HCT116 (cell line): Measurements from ENCODE around the gene CHRNG. TPM values are rescaled to one million over a fixed set of nuclear protein-coding genes. Genes with fewer than 3 reads are reported as not detected.

Experiments
- ATAC-seq: fragments of 200-7000 bp; cut with Tn5 transposase; 2 replicates; pipeline ENCODE4 v1.9.1; 2020; ENCODE audit warnings: mild to moderate bottlenecking, moderate library complexity
- BruUV-seq: library from RNA; stranded (reverse); fragments of 400-500 nt; replicated peaks from 2 replicates; lab custom pipeline; 2021; lab: Mats Ljungman, UMichigan
- CTCF ChIA-PET: fragments of 300-600 bp; sonication (Branson Sonifier 250); formaldehyde crosslinking; loops from one replicate; lab custom pipeline; 2021; ENCODE audit warnings: antibody characterized with exemption; lab: Charles Lee
- POLR2A ChIA-PET: fragments of 300-600, 350-600 bp; sonication (Branson Sonifier 250); formaldehyde crosslinking; loops from one replicate; lab custom pipeline; 2021; ENCODE audit warnings: antibody characterized with exemption; lab: Charles Lee
- RAD21 ChIA-PET, 2 experiments: fragments of 300-600 bp; sonication (Branson Sonifier 250); formaldehyde crosslinking; loops; one replicate each; lab custom pipeline; 2023; ENCODE audit warnings: low total read pairs in 2 of 2; ENCODE audit not compliant: uncharacterized antibody in 2 of 2, unreplicated experiment in 2 of 2, low non-redundant PET in 1 of 2; lab: Charles Lee
- DNase-seq: peaks from one replicate; pipeline ENCODE4 v3.0.0-alpha.2; 2010; ENCODE audit warnings: low read depth, low spot score
- H2AFZ ChIP-seq: fragments of 200-600 bp; shearing (Covaris generic), sonication (generic); 2 replicates; pipeline ENCODE4 v1.6.1; 2017; ENCODE audit warnings: low read depth, mixed run types, mixed read lengths, antibody characterized with exemption, low read length; ENCODE audit not compliant: poor library complexity, severe bottlenecking
- H3K27ac ChIP-seq: 2 replicates; pipeline ENCODE4 v1.5.1; 2012; ENCODE audit warnings: low read depth, low read length
- H3K27me3 ChIP-seq: fragments of 200-600 bp; sonication (generic); 2 replicates; pipeline ENCODE4 v1.6.1; 2016; ENCODE audit warnings: mixed run types, low read length, mixed read lengths; ENCODE audit not compliant: insufficient read depth
- H3K36me3 ChIP-seq, 2 experiments: fragments of 200-500 bp in 1 of 2; fragments of 200-600 bp in 1 of 2; sonication (Bioruptor generic) in 1 of 2; sonication (generic) in 1 of 2; 2 replicates each; pipeline versions ENCODE4 v1.5.1 to v1.6.1; 2014 to 2016; ENCODE audit warnings: low read length in 2 of 2, inconsistent platforms in 1 of 2, mixed read lengths in 1 of 2, mixed run types in 1 of 2; ENCODE audit not compliant: insufficient read depth in 2 of 2, control insufficient read depth in 1 of 2
- H3K4me1 ChIP-seq, 2 experiments: fragments of 200-600 bp in 1 of 2; sonication (generic) in 1 of 2; 2 replicates each; pipeline versions ENCODE4 v1.5.1 to v1.6.1; 2012 to 2017; ENCODE audit warnings: low read length in 2 of 2, inconsistent platforms in 1 of 2, mild to moderate bottlenecking in 1 of 2, mixed read lengths in 1 of 2, mixed run types in 1 of 2, moderate library complexity in 1 of 2; ENCODE audit not compliant: insufficient read depth in 2 of 2, control insufficient read depth in 1 of 2
- H3K4me2 ChIP-seq: fragments of 200-600 bp; sonication (generic); 2 replicates; pipeline ENCODE4 v1.6.1; 2017; ENCODE audit warnings: mixed run types, low read length, mixed read lengths
- H3K4me3 ChIP-seq, 2 experiments: fragments of 200-600 bp in 1 of 2; sonication (generic) in 1 of 2; replicated peaks in 1 of 2; 2 replicates each; pipeline ENCODE4 v1.5.1; 2011 to 2016; ENCODE audit warnings: low read length in 2 of 2, control low read depth in 1 of 2, low read depth in 1 of 2, mild to moderate bottlenecking in 1 of 2, mixed read lengths in 1 of 2, mixed run types in 1 of 2
- H3K79me2 ChIP-seq: fragments of 200-600 bp; sonication (generic); 2 replicates; pipeline ENCODE4 v1.6.1; 2017; ENCODE audit warnings: mild to moderate bottlenecking, mixed run types, low read length, moderate library complexity, mixed read lengths; ENCODE audit not compliant: insufficient read depth
- H3K9ac ChIP-seq: fragments of 200-600 bp; sonication (generic); 2 replicates; pipeline ENCODE4 v1.6.1; 2016; ENCODE audit warnings: low read length, mixed read lengths
- H3K9me2 ChIP-seq: fragments of 200-600 bp; sonication (generic), shearing (Covaris generic); 2 replicates; pipeline ENCODE4 v1.6.1; 2017; ENCODE audit warnings: mixed run types, mild to moderate bottlenecking, moderate library complexity; ENCODE audit not compliant: insufficient read depth
- H3K9me3 ChIP-seq, 2 experiments: fragments of 200-500 bp in 1 of 2; fragments of 200-600 bp in 1 of 2; sonication (Bioruptor generic) in 1 of 2; sonication (generic) in 1 of 2; 2 replicates each; pipeline ENCODE4 v1.6.1; 2014 to 2017; ENCODE audit warnings: low read length in 2 of 2, mixed read lengths in 2 of 2, inconsistent platforms in 1 of 2, low read depth in 1 of 2, mild to moderate bottlenecking in 1 of 2, mixed run types in 1 of 2, moderate library complexity in 1 of 2; ENCODE audit not compliant: control insufficient read depth in 1 of 2, insufficient read depth in 1 of 2
- H4K20me1 ChIP-seq: fragments of 200-600 bp; sonication (generic), shearing (Covaris generic); 2 replicates; pipeline ENCODE4 v1.6.1; 2017; ENCODE audit warnings: mixed run types, mild to moderate bottlenecking, moderate library complexity; ENCODE audit not compliant: insufficient read depth
- ELF1 ChIP-seq: IDR thresholded peaks from 2 replicates; pipeline ENCODE4 v1.6.1; 2012; ENCODE audit warnings: low read depth, borderline replicate concordance
- JUND ChIP-seq: IDR thresholded peaks from 2 replicates; pipeline ENCODE4 v1.6.1; 2012
- POLR2AphosphoS5 ChIP-seq: IDR thresholded peaks from 2 replicates; pipeline ENCODE4 v1.6.1; 2011; ENCODE audit warnings: mild to moderate bottlenecking, low read depth, low read length, moderate library complexity
- RAD21 ChIP-seq: IDR thresholded peaks from 2 replicates; pipeline ENCODE4 v1.6.1; 2012; ENCODE audit warnings: low read depth, mild to moderate bottlenecking
- YY1 ChIP-seq: IDR thresholded peaks from 2 replicates; pipeline ENCODE4 v1.6.1; 2011; ENCODE audit warnings: low read length, low read depth, moderate library complexity, mild to moderate bottlenecking; ENCODE audit not compliant: insufficient replicate concordance; ENCODE audit errors: extremely low read depth
- intact Hi-C: fragments of 100-400 bp; cut with micrococcal nuclease; formaldehyde crosslinking; loops from 2 replicates; pipeline ENCODE4 v1.10.0; 2022
- total RNA-seq: library from RNA; stranded (reverse); gene quantifications from one replicate; pipeline ENCODE4 v1.2.1, GENCODE V29; 2021; ENCODE audit not compliant: unreplicated experiment
- TF ChIP-seq, protein P1 (sequence below), 3 experiments: fragments of 200-600 bp in 1 of 3; sonication (generic) in 1 of 3; IDR thresholded peaks in 2 of 3; conservative IDR thresholded peaks in 1 of 3; 2 replicates each; pipeline ENCODE4 v1.5.1; 2012 to 2017; ENCODE audit warnings: low read depth in 2 of 3, low read length in 2 of 3, antibody characterized with exemption in 1 of 3, borderline replicate concordance in 1 of 3, control low read depth in 1 of 3, mild to moderate bottlenecking in 1 of 3, mixed read lengths in 1 of 3, mixed run types in 1 of 3, moderate library complexity in 1 of 3; ENCODE audit not compliant: insufficient read depth in 1 of 3

Gene CHRNG
- total RNA-seq, 1 experiment from 2014 or later, result not detected

DNA sequence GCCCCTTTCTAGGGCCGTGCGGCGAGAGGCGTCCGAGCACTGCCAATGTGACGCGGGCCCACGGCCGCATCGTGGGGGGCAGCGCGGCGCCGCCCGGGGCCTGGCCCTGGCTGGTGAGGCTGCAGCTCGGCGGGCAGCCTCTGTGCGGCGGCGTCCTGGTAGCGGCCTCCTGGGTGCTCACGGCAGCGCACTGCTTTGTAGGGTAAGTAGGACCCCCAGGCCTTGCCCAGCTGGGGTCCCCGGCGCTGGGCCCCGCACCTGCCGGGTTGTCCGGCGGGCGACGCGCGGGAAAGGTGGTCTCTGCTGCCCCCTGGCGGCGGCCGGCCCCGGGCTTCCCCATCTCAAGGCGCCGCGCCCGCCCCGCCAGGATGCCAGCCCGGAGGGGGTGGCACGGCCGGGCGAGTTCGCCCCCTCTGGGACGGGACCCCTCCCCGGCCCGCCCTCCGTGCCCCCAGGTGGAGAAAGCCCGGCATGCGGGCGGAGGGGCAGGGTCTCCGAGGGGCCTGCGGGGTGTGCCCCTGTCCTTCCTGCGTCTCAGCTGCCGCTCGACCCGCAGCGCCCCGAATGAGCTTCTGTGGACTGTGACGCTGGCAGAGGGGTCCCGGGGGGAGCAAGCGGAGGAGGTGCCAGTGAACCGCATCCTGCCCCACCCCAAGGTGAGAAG, 17.4 kb upstream of the CHRNG start:
- Histone ChIP-seq H2AFZ (no peak overlapping the region), H3K27me3 (no peaks in the 10 kb centered on the region), H3K4me1 (peaks cover 0 to 6% of the 10 kb centered on the region in 2 experiments; a peak in 1 of 4 replicates), H3K4me2 (peak overlapping the region; percentile 32; the same call in 1 of the 2 replicates), H3K36me3 (no peaks in the 10 kb centered on the region)
- BruUV-seq, result no TSS peak
- DNase-seq, result no peak
- TF ChIP-seq POLR2AphosphoS5, result no peak
- peak; percentile 87 for TF ChIP-seq RAD21
- TF ChIP-seq YY1, result no peak
- no peak for TF ChIP-seq JUND
- no peak for TF ChIP-seq ELF1
- TF ChIP-seq, protein P1, sequence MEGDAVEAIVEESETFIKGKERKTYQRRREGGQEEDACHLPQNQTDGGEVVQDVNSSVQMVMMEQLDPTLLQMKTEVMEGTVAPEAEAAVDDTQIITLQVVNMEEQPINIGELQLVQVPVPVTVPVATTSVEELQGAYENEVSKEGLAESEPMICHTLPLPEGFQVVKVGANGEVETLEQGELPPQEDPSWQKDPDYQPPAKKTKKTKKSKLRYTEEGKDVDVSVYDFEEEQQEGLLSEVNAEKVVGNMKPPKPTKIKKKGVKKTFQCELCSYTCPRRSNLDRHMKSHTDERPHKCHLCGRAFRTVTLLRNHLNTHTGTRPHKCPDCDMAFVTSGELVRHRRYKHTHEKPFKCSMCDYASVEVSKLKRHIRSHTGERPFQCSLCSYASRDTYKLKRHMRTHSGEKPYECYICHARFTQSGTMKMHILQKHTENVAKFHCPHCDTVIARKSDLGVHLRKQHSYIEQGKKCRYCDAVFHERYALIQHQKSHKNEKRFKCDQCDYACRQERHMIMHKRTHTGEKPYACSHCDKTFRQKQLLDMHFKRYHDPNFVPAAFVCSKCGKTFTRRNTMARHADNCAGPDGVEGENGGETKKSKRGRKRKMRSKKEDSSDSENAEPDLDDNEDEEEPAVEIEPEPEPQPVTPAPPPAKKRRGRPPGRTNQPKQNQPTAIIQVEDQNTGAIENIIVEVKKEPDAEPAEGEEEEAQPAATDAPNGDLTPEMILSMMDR (IDR thresholded peaks at IDR 0.05 in 2 of 3, conservative IDR thresholded peaks at IDR 0.05 in 1 of 3; ENCODE audit: borderline replicate concordance in 1 of 3, insufficient read depth in 1 of 3, low read depth in 2 of 3, low read length in 2 of 3), result peak; percentile 53 to 66 (median 63); a peak in 5 of 6 replicates
- TF ChIP-seq, all 23 proteins: peak for 2
- no peak overlapping the region for H3K27ac ChIP-seq
- no peak overlapping the region for H3K9ac ChIP-seq
- ChIA-PET POLR2A (no interaction called here), RAD21 (interaction anchor here in 1 of 2 experiments (0.7 kb wide), 1 partner anchor 75 kb away, joined by 3 read pairs; no protein-coding TSS in a partner anchor), CTCF (interaction anchor here (0.7 to 1.0 kb wide), 2 partner anchors 75 to 78 kb away, joined by 3 to 5 read pairs; no protein-coding TSS in a partner anchor)
- no peak overlapping the region for H3K4me3 ChIP-seq
- H3K9me2 ChIP-seq, result no peaks in the 10 kb centered on the region
- no peaks in the 10 kb centered on the region for H3K9me3 ChIP-seq
- H4K20me1 ChIP-seq, result no peaks in the 10 kb centered on the region
- H3K79me2 ChIP-seq, result no peaks in the 10 kb centered on the region
- intact Hi-C loops, result loop anchor here (1.0 to 10.0 kb wide), 2 partner anchors 78 to 177 kb away; no protein-coding TSS in a partner anchor
- peak; percentile 86 for ATAC-seq
